ENCODE results near the gene LTBP3.

Gene LTBP3

GRCh38 chr11:65496304-65497140, 61.6 kb downstream of the LTBP3 start:
- Histone ChIP-seq H3K4me1 (ENCODE audit: control insufficient read depth, insufficient read depth, low read length, poor library complexity, severe bottlenecking) (peaks cover 12% of the 10 kb centered on the region), H3K27me3 (replicated peaks; ENCODE audit: control insufficient read depth, insufficient read depth, low read length, poor library complexity, severe bottlenecking) (no peaks in the 10 kb centered on the region), H3K27ac (ENCODE audit: insufficient read depth, low read length, poor library complexity, severe bottlenecking) (peak overlapping the region; percentile 98), H3K4me3 (ENCODE audit: insufficient read depth, low read depth, low read length, poor library complexity, severe bottlenecking) (peak overlapping the region; percentile 50), H3K36me3 (ENCODE audit: control insufficient read depth, insufficient read depth, low read length) (peaks cover 14% of the 10 kb centered on the region), H3K9me3 (ENCODE audit: control insufficient read depth, low read length) (no peaks in the 10 kb centered on the region)
- DNase-seq: no peak

- H3K9me3 ChIP-seq (ENCODE audit: control insufficient read depth, low read length): no peaks in the 10 kb centered on the region
- DNase-seq: no peak
- H3K27me3 ChIP-seq (replicated peaks; ENCODE audit: control insufficient read depth, insufficient read depth, low read length, poor library complexity, severe bottlenecking): no peaks in the 10 kb centered on the region
- H3K36me3 ChIP-seq (ENCODE audit: control insufficient read depth, insufficient read depth, low read length): no peaks in the 10 kb centered on the region
- no peak overlapping the region for H3K4me3 ChIP-seq (ENCODE audit: insufficient read depth, low read depth, low read length, poor library complexity, severe bottlenecking)
- H3K27ac ChIP-seq (ENCODE audit: insufficient read depth, low read length, poor library complexity, severe bottlenecking): no peak overlapping the region
- H3K4me1 ChIP-seq (ENCODE audit: control insufficient read depth, insufficient read depth, low read length, poor library complexity, severe bottlenecking): peaks cover 12% of the 10 kb centered on the region
Observed at GRCh38 chr11:65493367-65494176, 64.6 kb downstream of the LTBP3 start.

- H3K36me3 ChIP-seq (ENCODE audit: control insufficient read depth, insufficient read depth, low read length): no peaks in the 10 kb centered on the region
- peak overlapping the region; percentile 6 for H3K27ac ChIP-seq (ENCODE audit: insufficient read depth, low read length, poor library complexity, severe bottlenecking)
- no peak for DNase-seq
- H3K27me3 ChIP-seq (replicated peaks; ENCODE audit: control insufficient read depth, insufficient read depth, low read length, poor library complexity, severe bottlenecking): no peaks in the 10 kb centered on the region
- peaks cover 12% of the 10 kb centered on the region for H3K4me1 ChIP-seq (ENCODE audit: control insufficient read depth, insufficient read depth, low read length, poor library complexity, severe bottlenecking)
- H3K9me3 ChIP-seq (ENCODE audit: control insufficient read depth, low read length): no peaks in the 10 kb centered on the region
- H3K4me3 ChIP-seq (ENCODE audit: insufficient read depth, low read depth, low read length, poor library complexity, severe bottlenecking): no peak overlapping the region
Observed at GRCh38 chr11:65492637-65493366, 65.4 kb downstream of the LTBP3 start.

- Histone ChIP-seq H3K4me1 (ENCODE audit: control insufficient read depth, insufficient read depth, low read length, poor library complexity, severe bottlenecking) (peaks cover 12% of the 10 kb centered on the region), H3K27ac (ENCODE audit: insufficient read depth, low read length, poor library complexity, severe bottlenecking) (no peak overlapping the region)
Observed at GRCh38 chr11:65492387-65492636, 65.8 kb downstream of the LTBP3 start.

GRCh38 chr11:65491614-65492386, 66.4 kb downstream of the LTBP3 start:
- no peaks in the 10 kb centered on the region for H3K9me3 ChIP-seq (ENCODE audit: control insufficient read depth, low read length)
- H3K4me3 ChIP-seq (ENCODE audit: insufficient read depth, low read depth, low read length, poor library complexity, severe bottlenecking): no peak overlapping the region
- no peaks in the 10 kb centered on the region for H3K27me3 ChIP-seq (replicated peaks; ENCODE audit: control insufficient read depth, insufficient read depth, low read length, poor library complexity, severe bottlenecking)
- DNase-seq: no peak
- H3K36me3 ChIP-seq (ENCODE audit: control insufficient read depth, insufficient read depth, low read length): no peaks in the 10 kb centered on the region
- H3K4me1 ChIP-seq (ENCODE audit: control insufficient read depth, insufficient read depth, low read length, poor library complexity, severe bottlenecking): peaks cover 8% of the 10 kb centered on the region
- no peak overlapping the region for H3K27ac ChIP-seq (ENCODE audit: insufficient read depth, low read length, poor library complexity, severe bottlenecking)

More at GRCh38 chr11:65492387-65492636, 65.8 kb downstream of the LTBP3 start:
- H3K36me3 ChIP-seq (ENCODE audit: control insufficient read depth, insufficient read depth, low read length): no peaks in the 10 kb centered on the region
- no peak overlapping the region for H3K4me3 ChIP-seq (ENCODE audit: insufficient read depth, low read depth, low read length, poor library complexity, severe bottlenecking)
- H3K27me3 ChIP-seq (replicated peaks; ENCODE audit: control insufficient read depth, insufficient read depth, low read length, poor library complexity, severe bottlenecking): no peaks in the 10 kb centered on the region
- H3K9me3 ChIP-seq (ENCODE audit: control insufficient read depth, low read length): no peaks in the 10 kb centered on the region
- no peak for DNase-seq

- no peak overlapping the region for H3K27ac ChIP-seq (ENCODE audit: insufficient read depth, low read length, poor library complexity, severe bottlenecking)
Observed at GRCh38 chr11:65491163-65491465, 67.0 kb downstream of the LTBP3 start.

GRCh38 chr11:65489706-65490320, 68.3 kb downstream of the LTBP3 start:
- H3K36me3 ChIP-seq (ENCODE audit: control insufficient read depth, insufficient read depth, low read length): no peaks in the 10 kb centered on the region
- no peak for DNase-seq
- H3K9me3 ChIP-seq (ENCODE audit: control insufficient read depth, low read length): no peaks in the 10 kb centered on the region
- no peak overlapping the region for H3K4me3 ChIP-seq (ENCODE audit: insufficient read depth, low read depth, low read length, poor library complexity, severe bottlenecking)
- no peak overlapping the region for H3K27ac ChIP-seq (ENCODE audit: insufficient read depth, low read length, poor library complexity, severe bottlenecking)
- no peaks in the 10 kb centered on the region for H3K27me3 ChIP-seq (replicated peaks; ENCODE audit: control insufficient read depth, insufficient read depth, low read length, poor library complexity, severe bottlenecking)
- H3K4me1 ChIP-seq (ENCODE audit: control insufficient read depth, insufficient read depth, low read length, poor library complexity, severe bottlenecking): no peaks in the 10 kb centered on the region

More at GRCh38 chr11:65491163-65491465, 67.0 kb downstream of the LTBP3 start:
- H3K4me3 ChIP-seq (ENCODE audit: insufficient read depth, low read depth, low read length, poor library complexity, severe bottlenecking): no peak overlapping the region
- DNase-seq: no peak
- no peaks in the 10 kb centered on the region for H3K9me3 ChIP-seq (ENCODE audit: control insufficient read depth, low read length)
- H3K36me3 ChIP-seq (ENCODE audit: control insufficient read depth, insufficient read depth, low read length): no peaks in the 10 kb centered on the region
- H3K4me1 ChIP-seq (ENCODE audit: control insufficient read depth, insufficient read depth, low read length, poor library complexity, severe bottlenecking): peaks cover under 1% of the 10 kb centered on the region
- H3K27me3 ChIP-seq (replicated peaks; ENCODE audit: control insufficient read depth, insufficient read depth, low read length, poor library complexity, severe bottlenecking): no peaks in the 10 kb centered on the region

GRCh38 chr11:65489035-65489705, 69.0 kb downstream of the LTBP3 start:
- no peaks in the 10 kb centered on the region for H3K27me3 ChIP-seq (replicated peaks; ENCODE audit: control insufficient read depth, insufficient read depth, low read length, poor library complexity, severe bottlenecking)
- no peak overlapping the region for H3K27ac ChIP-seq (ENCODE audit: insufficient read depth, low read length, poor library complexity, severe bottlenecking)
- H3K9me3 ChIP-seq (ENCODE audit: control insufficient read depth, low read length): no peaks in the 10 kb centered on the region
- H3K4me3 ChIP-seq (ENCODE audit: insufficient read depth, low read depth, low read length, poor library complexity, severe bottlenecking): no peak overlapping the region
- no peaks in the 10 kb centered on the region for H3K36me3 ChIP-seq (ENCODE audit: control insufficient read depth, insufficient read depth, low read length)
- H3K4me1 ChIP-seq (ENCODE audit: control insufficient read depth, insufficient read depth, low read length, poor library complexity, severe bottlenecking): no peaks in the 10 kb centered on the region
- DNase-seq: no peak
